C1 segment of cervical spinal cord (tissue), 14 donors: ENCODE results near the gene ZC3HAV1.
"Not testable (repeated sequence)": the region's sequence is repeated elsewhere in the genome, so short reads cannot be mapped to it uniquely, and the experiment has no call there.

Experiments used
- DNase-seq, 14 donors: peaks; one replicate each; lab custom pipeline; 2025; lab: John Stamatoyannopoulos, UW

The ZC3HAV1 gene

DNA sequence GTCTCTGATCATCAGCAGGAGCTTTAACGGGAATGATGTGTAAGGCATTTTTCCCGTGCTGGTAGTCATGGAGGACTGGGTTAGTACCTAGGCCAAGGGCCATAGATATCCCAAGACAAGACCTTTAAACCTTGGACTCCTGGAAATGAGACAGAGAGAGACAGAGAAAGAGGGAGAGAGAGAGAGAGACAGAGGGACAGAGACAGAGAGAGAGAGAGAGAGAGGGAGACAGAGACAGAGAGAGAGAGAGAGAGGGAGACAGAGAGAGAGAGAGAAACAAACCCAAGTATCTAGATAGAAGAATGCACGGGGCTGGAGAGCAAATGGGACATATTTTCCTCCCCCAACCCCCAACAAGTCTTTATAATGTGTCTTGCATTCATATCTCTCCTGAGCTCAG, 22.3 kb downstream of the ZC3HAV1 start:
- DNase-seq, result no peak

GRCh38 chr7:139086454-139086853, 23.1 kb downstream of the ZC3HAV1 start:
- no peak for DNase-seq

- no peak for DNase-seq
Measured at GRCh38 chr7:139084709-139085108, 24.8 kb downstream of the ZC3HAV1 start.

DNA sequence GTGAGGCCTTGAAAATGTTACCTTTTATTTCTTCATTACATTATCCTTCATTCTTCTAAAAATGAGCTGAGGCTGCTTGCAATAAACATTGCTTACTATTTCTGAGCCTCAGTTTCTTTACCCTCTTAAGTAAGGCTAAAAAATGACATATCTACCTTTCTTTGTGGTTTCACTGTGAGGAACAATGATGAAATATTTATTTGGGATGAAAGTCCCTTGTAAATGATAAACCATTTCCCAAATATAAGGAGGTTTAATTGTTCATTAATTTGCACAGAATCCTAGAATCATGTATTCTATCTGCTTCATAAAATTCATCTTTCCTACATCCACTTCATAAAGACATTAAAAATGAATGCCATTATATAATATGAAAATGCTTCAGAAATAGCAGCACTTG, 27.9 kb downstream of the ZC3HAV1 start:
- DNase-seq, result no peak

DNA sequence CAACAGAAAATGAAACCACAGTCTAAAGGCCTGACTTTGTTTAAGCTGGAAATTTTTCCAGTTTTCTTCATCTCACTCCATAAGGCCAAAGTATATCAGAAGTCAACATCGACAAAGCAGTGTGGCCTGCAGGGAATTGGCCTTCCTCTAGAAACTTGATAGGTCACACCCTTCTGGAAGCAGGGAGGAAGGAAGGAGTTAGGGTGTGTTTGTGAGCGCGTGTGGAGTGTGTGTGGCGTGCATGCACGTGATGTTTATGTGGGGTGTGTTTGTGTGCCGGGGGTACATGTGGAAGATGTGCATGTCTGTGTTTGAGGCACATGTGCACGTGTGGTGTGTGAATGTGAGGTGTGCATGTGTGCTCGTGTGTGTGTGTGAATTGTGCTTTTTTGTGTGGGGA, 28.6 kb downstream of the ZC3HAV1 start:
- DNase-seq, result no peak

DNA sequence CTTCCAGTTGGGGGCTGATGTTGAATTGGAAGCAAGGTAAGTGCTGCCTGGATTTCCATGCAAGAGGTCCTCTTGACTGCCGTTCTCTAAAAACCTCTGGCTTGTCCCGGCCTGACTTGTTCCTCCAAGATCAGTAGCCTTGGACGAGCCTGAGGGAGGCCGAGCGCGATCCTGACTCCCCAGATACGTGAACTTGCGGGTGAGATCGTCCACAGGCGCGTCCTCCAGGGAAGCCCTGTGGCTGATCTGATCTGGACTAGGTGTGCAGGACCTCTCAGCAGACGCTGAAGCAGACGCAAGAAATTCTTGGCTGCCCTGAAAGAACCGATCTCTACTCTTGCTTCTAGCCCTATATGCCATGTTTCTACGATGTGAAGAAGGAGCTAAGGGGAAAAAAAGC, 29.7 kb downstream of the ZC3HAV1 start:
- DNase-seq, result no peak

GRCh38 chr7:139078911-139079310, 30.6 kb downstream of the ZC3HAV1 start:
- DNase-seq, result peak in 6 of 14 donors; percentile 5 to 35 (median 10)

DNA sequence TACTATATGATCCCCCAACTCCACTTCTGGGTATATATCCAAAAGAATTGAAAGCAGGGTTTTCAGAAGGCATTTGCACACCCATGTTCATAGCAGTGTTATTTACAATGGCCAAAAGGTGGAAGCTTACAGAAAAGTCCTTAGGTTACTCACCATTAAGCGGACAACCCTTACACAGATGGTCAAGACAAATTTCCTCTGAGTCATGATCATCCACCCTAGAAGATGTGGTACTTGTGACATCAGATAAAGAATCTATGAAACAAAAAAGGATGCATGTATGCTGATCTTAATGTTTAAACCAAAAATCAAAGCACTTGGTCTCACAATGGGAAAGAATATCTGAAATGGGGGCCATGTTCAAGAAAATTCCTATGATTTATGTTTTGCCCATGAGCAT, 31.1 kb downstream of the ZC3HAV1 start:
- no peak for DNase-seq

DNA sequence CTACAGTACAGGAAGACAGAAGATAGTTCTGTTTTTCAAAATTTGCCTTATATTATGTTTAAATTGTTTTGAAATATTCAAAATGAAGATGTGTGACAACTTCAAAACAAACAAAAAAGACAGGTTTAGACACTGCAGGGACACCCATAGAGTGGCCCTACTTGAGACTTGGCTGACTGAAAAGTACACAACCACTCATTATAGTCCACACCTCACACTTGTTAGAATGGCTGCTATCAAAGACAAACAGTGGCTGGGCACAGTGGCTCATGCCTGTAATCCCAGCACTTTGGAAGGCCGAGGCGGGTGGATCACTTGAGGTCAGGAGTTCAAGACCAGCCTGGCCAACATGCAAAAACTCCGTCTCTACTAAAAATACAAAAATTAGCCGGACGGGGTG, 31.8 kb downstream of the ZC3HAV1 start:
- DNase-seq, result not testable (repeated sequence)

- no peak for DNase-seq
Measured at GRCh38 chr7:139075871-139076686, 33.4 kb downstream of the ZC3HAV1 start.

DNA sequence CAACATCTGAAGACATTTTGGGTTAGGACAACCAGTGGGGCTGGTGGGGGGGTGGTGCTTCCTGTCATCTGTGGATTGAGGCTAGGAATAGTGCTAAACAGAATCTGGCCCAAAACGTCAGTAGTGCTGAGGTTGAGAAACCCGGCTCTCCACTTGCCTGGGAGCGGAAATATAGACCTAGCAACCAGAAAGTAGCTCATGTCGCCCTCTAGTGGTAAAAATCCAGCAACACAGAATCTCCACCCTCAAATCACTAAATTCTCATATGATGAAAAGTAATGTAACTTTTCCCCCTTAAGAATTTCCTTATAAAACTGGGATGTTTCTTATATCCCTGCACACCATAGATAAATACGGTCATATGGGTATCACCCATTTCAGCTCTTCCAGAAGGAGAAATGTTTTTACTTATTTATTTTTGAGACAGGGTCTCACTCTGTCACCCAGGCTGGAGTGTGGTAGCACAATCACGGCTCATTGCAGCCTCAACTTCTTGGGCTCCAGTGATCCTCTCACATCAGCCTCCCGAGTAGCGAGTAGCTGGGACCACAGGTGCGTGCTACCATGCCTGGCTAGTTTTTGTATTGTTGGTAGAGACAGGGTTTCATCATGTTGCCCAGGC, 34.4 kb downstream of the ZC3HAV1 start:
- peak in 11 of 14 donors; percentile 4 to 51 (median 21) for DNase-seq

GRCh38 chr7:139072796-139073195, 36.7 kb downstream of the ZC3HAV1 start:
- DNase-seq, result no peak

DNA sequence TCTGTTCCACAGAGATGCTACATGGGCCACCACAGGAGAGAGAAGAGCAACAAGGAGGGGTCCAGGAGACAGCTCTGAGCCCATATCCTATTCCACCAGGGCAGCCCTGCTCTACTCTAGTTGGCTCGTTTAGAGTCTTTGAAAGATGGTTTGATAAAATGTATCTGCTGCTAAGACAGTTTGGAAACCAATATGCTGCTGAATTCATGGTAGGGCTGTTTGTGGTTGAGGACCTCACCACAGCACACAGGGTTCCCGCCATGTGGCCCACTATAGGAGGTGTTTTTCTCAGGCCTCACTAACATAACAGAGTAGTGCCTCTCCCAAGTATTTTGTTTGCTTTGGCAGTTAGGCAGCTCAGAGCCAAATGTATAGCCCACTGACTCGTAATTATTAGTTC, 37.8 kb downstream of the ZC3HAV1 start:
- DNase-seq, result no peak

DNA sequence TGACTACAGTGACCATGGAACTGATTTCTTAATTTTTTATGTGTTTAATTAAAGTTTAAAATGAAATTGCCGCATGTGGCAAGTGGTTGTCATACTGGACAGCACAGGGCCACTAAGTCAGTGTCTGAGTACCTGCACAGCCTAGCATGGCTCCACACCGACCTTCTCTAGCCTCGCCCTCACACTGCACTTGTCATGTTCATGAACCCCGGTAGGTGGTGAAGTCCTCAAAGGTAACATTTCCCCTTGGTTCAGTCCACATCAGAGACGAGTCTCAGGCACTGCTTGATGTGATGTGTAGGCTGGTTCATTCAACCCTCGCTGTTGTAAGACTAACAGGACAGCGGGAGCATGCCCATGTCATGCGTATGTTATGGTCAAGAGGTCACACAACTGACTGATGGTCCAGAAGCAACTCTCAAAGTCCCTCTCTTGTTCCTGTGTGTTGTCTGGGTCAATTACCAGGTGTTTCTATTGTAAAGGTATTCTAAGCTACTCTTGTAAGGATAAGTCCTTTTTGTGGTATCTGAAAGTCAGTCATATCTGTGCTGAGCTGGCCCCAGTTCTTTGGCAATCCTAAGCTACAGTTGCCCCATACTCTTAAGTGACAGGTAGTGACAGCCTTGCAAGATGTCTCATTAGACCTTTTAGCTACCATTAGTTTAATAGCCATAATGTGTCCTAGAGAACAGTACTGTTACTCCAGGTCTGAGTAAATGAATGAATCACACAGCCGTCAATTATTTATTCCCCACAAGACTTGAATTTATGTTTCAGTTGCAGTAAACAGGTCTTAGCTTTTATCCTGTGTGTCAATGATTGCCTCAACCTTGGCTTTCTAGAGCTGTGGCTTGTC, 40.7 kb downstream of the ZC3HAV1 start:
- no peak for DNase-seq

DNA sequence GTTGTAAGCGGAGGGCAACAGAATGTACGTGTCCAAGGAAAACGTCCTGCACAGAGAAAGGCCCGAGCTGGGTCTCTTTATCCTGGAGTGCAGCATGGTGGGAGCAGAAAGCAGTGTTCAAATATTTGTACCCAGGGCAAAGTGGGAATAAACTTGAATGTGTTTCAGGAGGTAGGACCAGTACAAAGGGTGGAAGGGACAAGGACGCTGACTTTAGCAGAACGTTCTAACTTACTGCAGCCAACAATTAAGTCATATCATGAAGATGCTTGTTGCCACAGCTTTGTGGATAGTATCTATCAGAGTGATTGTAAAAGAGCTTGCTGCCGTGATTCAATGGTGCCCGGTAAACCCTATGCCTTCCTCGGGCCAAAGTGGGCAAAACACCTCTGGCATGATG, 43.2 kb downstream of the ZC3HAV1 start:
- DNase-seq, result no peak

DNA sequence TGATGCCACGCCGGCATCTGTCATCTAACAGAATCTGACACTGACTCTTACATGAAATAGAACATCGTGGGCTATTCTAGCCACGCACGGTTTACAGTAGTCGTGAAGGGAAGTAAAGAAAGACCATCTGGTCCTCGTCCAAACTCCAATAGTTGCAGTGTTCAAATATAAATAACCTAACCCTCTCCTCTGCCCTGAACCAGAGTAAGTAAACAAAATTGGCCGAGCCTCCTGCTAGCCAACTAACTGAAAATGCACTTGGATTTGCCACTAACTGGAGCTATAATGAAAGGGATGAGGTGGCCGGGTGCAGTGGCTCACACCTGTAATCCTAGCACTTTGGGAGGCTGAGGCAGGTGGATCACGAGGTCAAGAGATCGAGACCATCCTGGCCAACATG, 44.2 kb downstream of the ZC3HAV1 start:
- no peak for DNase-seq

DNA sequence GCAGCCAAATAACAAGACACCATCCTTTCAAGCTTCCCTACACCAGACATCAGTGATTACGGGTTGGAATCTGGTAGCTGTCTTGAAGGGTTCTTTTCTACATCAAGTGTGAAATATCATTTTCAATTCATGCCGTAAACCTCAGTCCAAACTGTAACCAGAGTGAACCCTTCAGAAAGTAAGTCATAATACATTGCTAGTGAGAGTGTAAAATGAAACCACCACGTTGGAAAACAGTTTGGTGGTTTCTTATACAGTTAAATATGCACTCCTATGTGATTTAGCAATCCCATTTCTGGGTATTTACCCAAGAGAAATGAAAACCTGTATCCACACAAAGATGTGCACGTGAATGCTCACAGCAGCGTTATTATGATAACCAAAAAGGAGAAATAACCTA, 48.1 kb downstream of the ZC3HAV1 start:
- DNase-seq, result no peak

- DNase-seq, result no peak
Measured at GRCh38 chr7:139060695-139061237, 48.8 kb downstream of the ZC3HAV1 start.

GRCh38 chr7:139059905-139060304, 49.6 kb downstream of the ZC3HAV1 start:
- no peak for DNase-seq

DNA sequence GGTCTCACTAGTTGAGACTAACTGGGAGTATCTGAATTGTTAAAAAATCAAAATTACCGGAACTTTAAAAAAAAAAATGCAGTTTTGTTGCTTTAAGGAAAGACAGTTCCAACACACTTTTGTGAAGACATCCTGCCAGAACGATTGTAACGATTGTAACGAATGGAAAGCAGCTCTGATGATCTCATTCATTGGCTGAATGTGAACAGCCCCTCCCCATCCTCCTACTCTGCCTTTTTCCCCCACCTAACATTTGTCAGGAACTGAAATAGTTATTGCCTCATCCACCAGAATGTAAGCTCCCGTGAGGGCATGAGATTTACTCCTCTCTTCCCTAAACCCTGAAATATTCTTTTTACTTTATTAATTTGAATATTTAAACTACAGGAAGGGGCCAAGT, 50.6 kb downstream of the ZC3HAV1 start:
- DNase-seq, result no peak

DNA sequence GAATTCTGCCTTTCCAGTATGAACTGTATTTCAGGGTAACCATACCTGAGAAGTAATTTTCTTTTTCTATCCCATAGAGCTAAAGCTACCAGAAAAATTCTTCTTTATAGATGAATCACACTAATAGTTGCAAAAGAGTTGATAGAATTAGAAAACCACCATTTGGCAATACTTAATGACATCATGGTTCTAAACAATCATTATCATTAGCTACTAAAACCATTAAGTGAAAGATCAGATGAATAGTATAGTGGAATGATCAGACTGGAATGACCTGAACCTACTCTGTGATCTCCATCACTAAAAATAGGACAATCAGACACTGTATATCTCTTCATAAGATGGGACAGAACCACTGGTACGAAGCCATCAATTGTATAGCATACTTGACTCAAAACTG, 53.8 kb downstream of the ZC3HAV1 start:
- no peak for DNase-seq

DNA sequence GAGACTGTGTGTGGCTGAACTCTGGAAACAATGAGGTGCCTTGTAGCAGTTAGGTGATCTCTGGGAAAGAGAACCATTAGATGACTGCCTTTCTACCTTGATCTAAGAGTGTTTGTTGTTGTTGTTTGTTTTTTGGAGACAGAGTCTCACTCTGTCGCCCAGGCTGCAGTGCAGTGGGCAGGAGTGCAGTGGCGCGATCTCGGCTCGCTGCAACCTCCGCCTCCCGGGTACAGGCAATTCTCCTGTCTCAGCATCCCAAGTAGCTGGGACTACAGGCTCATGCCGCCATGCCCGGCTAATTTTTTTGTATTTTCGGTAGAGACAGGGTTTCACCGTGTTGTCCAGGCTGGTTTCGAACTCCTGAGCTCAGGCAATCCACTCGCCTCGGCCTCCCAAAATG, 54.9 kb downstream of the ZC3HAV1 start:
- DNase-seq, result not testable (repeated sequence)
